Osteoblast (primary cell): ENCODE measurements around the gene FBXW11. TPM values are rescaled to one million over a fixed set of nuclear protein-coding genes. Genes with fewer than 3 reads are reported as not detected.

ENCODE experiments used
- DNase-seq: peaks from one replicate; pipeline ENCODE4 v3.0.0; 2011; ENCODE audit warnings: low spot score, mixed read lengths; ENCODE audit not compliant: insufficient read length; ENCODE audit errors: missing footprints
- H2AFZ ChIP-seq: 2 replicates; pipeline ENCODE4 v1.6.0; 2011; ENCODE audit warnings: mild to moderate bottlenecking, low read length
- H3K27ac ChIP-seq: 2 replicates; pipeline ENCODE4 v1.5.1; 2011; ENCODE audit warnings: mild to moderate bottlenecking, low read depth, low read length, moderate library complexity
- H3K27me3 ChIP-seq: 2 replicates; pipeline ENCODE4 v1.6.0; 2012; ENCODE audit warnings: mild to moderate bottlenecking, control low read depth, inconsistent platforms, low read length, moderate library complexity; ENCODE audit not compliant: insufficient read depth
- H3K36me3 ChIP-seq: 2 replicates; pipeline ENCODE4 v1.5.1; 2011; ENCODE audit warnings: mild to moderate bottlenecking, low read length, control low read depth, moderate library complexity; ENCODE audit not compliant: insufficient read depth
- H3K4me1 ChIP-seq: 2 replicates; pipeline ENCODE4 v1.5.1; 2011; ENCODE audit warnings: mild to moderate bottlenecking, low read length, control low read depth, moderate library complexity; ENCODE audit not compliant: insufficient read depth
- H3K4me2 ChIP-seq: 2 replicates; pipeline ENCODE4 v1.6.0; 2011; ENCODE audit warnings: mild to moderate bottlenecking, low read length; ENCODE audit not compliant: insufficient read depth
- H3K4me3 ChIP-seq: fragments of 200-600 bp; sonication (generic); 3 replicates; pipeline ENCODE4 v1.5.1; 2012; ENCODE audit warnings: mild to moderate bottlenecking, low read length, inconsistent platforms; ENCODE audit not compliant: insufficient read depth
- H3K79me2 ChIP-seq: 2 replicates; pipeline ENCODE4 v1.6.0; 2012; ENCODE audit warnings: mild to moderate bottlenecking, low read length, control low read depth, inconsistent platforms; ENCODE audit not compliant: insufficient read depth
- H3K9me3 ChIP-seq: 2 replicates; pipeline ENCODE4 v1.5.1; 2011; ENCODE audit warnings: low read depth, low read length, control low read depth
- H4K20me1 ChIP-seq: 2 replicates; pipeline ENCODE4 v1.6.0; 2012; ENCODE audit warnings: mild to moderate bottlenecking, low read length, control low read depth; ENCODE audit not compliant: insufficient read depth
- total RNA-seq: library from RNA; depleted of rRNA; stranded (reverse); fragments of >200 nt; gene quantifications from 2 replicates; pipeline ENCODE4 v1.2.3, GENCODE V29; 2012
- TF ChIP-seq, protein P1 (sequence below): IDR thresholded peaks from 2 replicates; pipeline ENCODE4 v1.5.1; 2011; ENCODE audit warnings: mild to moderate bottlenecking, low read depth, low read length, moderate library complexity; ENCODE audit errors: extremely low read depth

Gene FBXW11
- total RNA-seq, 1 donor = 76.7 TPM

DNA sequence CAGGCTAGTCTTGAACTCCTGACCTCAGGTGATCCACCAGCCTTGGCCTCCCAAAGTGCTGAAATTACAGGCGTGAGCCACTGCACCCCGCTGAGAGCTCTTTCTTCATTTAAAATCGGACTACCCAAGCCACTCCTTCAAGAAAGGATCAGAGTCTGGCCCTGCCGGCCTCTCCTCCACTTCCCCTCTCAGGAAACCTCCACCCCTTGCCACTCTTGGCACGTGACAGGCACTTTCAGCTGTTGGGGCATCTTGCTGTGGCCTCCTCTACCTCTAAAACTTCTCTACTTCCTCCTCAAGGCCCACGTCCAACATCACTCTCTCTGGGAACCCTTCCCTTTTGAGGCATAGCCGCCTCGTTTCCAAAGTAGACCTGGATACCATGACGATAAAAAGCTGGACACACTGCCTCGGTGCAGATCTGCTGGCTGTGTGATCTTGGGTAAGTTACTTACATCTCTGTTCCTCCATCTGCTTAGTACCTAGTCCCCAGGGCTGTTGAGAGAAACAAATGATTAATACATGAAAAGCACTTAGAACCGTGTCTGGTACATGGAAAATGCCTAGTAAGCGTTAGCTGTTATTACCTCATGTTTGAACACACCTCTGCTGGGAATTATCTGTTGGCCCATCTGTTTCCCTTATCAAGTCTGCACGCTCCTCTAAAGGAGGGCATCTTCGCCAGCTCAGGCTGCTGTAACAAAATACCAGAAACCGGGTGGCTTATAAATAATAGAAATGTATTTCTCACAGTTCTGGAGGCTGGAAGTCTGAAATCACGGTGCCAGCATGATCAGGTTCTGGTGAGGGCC is 165.5 kb downstream of the FBXW11 start:
- H2AFZ ChIP-seq = no peak overlapping the region
- H3K36me3 ChIP-seq = no peaks in the 10 kb centered on the region
- H3K4me1 ChIP-seq = no peaks in the 10 kb centered on the region
- no peak overlapping the region for H3K4me2 ChIP-seq
- no peaks in the 10 kb centered on the region for H3K9me3 ChIP-seq
- no peaks in the 10 kb centered on the region for H3K79me2 ChIP-seq
- H3K27me3 ChIP-seq = no peaks in the 10 kb centered on the region
- TF ChIP-seq, protein P1, sequence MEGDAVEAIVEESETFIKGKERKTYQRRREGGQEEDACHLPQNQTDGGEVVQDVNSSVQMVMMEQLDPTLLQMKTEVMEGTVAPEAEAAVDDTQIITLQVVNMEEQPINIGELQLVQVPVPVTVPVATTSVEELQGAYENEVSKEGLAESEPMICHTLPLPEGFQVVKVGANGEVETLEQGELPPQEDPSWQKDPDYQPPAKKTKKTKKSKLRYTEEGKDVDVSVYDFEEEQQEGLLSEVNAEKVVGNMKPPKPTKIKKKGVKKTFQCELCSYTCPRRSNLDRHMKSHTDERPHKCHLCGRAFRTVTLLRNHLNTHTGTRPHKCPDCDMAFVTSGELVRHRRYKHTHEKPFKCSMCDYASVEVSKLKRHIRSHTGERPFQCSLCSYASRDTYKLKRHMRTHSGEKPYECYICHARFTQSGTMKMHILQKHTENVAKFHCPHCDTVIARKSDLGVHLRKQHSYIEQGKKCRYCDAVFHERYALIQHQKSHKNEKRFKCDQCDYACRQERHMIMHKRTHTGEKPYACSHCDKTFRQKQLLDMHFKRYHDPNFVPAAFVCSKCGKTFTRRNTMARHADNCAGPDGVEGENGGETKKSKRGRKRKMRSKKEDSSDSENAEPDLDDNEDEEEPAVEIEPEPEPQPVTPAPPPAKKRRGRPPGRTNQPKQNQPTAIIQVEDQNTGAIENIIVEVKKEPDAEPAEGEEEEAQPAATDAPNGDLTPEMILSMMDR = no peak
- H3K4me3 ChIP-seq = no peak overlapping the region
- no peaks in the 10 kb centered on the region for H4K20me1 ChIP-seq
- no peak overlapping the region for H3K27ac ChIP-seq
- no peak for DNase-seq

DNA sequence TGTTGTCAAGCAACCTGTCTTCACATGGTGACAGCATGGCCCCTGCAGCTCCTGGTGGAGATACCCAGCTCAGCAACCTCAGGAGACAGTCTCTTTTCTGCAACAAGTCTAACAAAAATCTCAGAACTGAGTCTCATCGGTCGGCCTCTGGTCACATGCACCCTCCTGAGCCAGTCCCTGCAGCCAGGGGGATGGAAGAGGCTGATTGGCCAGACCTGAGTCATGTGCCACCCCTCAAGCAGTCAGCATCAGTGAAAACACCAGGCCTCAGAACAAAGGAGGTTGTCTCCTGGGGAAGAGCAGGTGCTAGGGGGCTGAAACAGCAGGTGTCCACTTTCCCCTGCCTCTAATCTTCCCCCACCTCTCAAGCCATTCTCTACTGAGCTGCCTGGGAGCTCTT is 166.4 kb downstream of the FBXW11 start:
- TF ChIP-seq, protein P1 = no peak
- no peaks in the 10 kb centered on the region for H3K27me3 ChIP-seq
- DNase-seq = peak; percentile 64
- H3K27ac ChIP-seq = no peak overlapping the region
- no peaks in the 10 kb centered on the region for H3K36me3 ChIP-seq
- no peaks in the 10 kb centered on the region for H4K20me1 ChIP-seq
- H3K4me3 ChIP-seq = no peak overlapping the region
- H2AFZ ChIP-seq = no peak overlapping the region
- H3K9me3 ChIP-seq = no peaks in the 10 kb centered on the region
- no peak overlapping the region for H3K4me2 ChIP-seq
- no peaks in the 10 kb centered on the region for H3K79me2 ChIP-seq
- H3K4me1 ChIP-seq = no peaks in the 10 kb centered on the region

DNA sequence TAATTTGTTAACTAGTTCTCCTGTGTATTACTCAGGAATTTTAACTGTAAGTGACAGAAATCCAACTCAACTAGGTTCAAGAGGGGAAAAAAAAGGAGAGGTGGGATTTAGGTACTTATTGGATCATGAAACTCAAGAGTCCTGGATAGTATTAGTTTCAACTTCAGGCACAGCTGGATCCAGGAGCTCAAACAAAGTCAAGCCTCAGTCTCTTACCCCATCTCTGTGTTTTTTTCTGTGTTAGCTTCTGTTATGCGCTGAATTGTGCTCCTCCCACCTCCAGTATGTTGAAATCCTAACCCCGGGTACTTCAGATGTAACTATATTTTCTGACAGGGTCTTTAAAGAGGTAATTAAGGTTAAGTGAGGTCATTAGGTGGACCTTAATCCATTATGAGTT is 167.3 kb downstream of the FBXW11 start:
- no peaks in the 10 kb centered on the region for H3K79me2 ChIP-seq
- TF ChIP-seq, protein P1 = no peak
- no peak overlapping the region for H3K4me2 ChIP-seq
- H3K36me3 ChIP-seq = no peaks in the 10 kb centered on the region
- no peaks in the 10 kb centered on the region for H3K27me3 ChIP-seq
- H3K9me3 ChIP-seq = no peaks in the 10 kb centered on the region
- no peak overlapping the region for H3K27ac ChIP-seq
- DNase-seq = no peak
- H4K20me1 ChIP-seq = no peaks in the 10 kb centered on the region
- H3K4me3 ChIP-seq = no peak overlapping the region
- H3K4me1 ChIP-seq = no peaks in the 10 kb centered on the region
- H2AFZ ChIP-seq = no peak overlapping the region

DNA sequence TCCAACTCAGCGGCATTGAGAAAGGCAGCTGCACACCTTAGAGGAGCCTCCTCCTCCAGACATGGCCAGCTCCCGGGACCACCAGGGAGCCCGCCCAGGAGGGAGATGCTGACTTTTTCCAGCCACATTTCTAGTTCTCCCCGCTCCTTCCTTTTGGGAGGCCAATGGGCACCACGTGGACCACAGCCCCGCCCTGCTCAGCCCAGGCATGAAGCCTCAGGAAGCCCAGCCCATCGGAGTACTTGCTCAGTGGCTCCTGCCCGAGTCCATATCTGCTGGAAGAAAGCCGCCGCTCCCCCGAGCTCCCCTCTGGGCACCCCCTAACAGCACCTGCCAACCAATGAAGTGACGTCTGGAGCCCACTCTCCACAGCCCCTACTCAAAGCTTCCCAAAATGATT is 168.4 kb downstream of the FBXW11 start:
- Histone ChIP-seq H3K9me3 (no peaks in the 10 kb centered on the region), H3K36me3 (no peaks in the 10 kb centered on the region), H2AFZ (no peak overlapping the region), H3K79me2 (no peaks in the 10 kb centered on the region), H3K4me2 (no peak overlapping the region), H3K4me1 (no peaks in the 10 kb centered on the region), H4K20me1 (no peaks in the 10 kb centered on the region), H3K4me3 (no peak overlapping the region), H3K27me3 (no peaks in the 10 kb centered on the region), H3K27ac (no peak overlapping the region)
- peak; percentile 26 for DNase-seq
- TF ChIP-seq, protein P1 = no peak
